IPS-NIHi7 (cell line): ENCODE results near the gene RRM2.
"Not testable (repeated sequence)": the region's sequence is repeated elsewhere in the genome, so short reads cannot be mapped to it uniquely, and the experiment has no call there.

Source experiments
- DNase-seq: peaks from one replicate; pipeline ENCODE4 v3.0.0; 2012; ENCODE audit warnings: mixed read lengths; ENCODE audit errors: extremely low spot score

Gene RRM2

DNA sequence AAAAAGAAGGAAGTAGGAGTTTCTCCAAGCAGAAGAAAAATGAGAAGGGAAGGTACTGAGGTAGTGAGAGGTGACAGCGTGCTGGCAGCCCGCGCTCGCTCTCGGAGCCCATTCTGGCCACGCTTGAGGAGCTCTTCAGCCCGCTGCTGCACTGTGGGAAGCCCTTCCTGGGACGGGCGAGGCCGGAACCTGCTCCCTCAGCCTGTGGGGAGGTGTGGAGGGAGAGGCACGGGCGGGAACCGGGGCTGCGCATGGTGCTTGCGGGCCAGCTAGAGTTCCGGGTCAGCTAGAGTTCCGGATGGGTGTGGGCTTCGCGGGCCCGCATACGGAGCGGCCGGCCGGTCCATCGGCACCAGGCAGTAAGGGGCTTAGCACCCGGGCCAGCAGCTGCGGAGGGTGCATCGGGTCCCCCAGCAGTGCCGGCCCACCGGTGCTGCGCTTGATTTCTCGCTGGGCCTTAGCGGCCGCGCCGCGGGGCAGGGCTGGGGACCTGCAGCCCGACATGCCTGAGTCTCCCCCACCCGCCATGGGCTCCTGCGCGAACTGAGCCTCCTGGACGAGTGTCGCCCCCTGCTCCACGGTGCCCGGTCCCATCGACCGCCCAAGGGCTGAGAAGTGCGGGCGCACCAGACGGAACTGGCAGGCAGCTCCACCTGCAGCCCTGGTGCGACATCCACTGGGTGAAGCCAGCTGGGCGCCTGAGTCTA lies 31.2 kb upstream of the RRM2 start:
- no peak for DNase-seq

DNA sequence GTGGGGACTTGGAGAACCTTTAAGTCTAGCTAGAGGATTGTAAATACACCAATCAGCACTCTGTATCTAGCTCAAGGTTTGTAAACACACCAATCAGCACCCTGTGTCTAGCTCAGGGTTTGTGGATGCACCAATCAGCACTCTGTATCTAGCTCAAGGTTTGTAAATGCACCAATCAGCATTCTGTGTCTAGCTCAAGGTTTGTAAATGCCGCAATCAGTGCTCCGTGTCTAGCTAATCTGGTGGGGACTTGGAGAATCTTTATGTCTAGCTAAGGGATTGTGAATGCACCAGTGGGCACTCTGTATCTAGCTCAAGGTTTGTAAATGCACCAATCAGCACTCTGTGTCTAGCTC lies 30.7 kb upstream of the RRM2 start:
- not testable (repeated sequence) for DNase-seq

DNA sequence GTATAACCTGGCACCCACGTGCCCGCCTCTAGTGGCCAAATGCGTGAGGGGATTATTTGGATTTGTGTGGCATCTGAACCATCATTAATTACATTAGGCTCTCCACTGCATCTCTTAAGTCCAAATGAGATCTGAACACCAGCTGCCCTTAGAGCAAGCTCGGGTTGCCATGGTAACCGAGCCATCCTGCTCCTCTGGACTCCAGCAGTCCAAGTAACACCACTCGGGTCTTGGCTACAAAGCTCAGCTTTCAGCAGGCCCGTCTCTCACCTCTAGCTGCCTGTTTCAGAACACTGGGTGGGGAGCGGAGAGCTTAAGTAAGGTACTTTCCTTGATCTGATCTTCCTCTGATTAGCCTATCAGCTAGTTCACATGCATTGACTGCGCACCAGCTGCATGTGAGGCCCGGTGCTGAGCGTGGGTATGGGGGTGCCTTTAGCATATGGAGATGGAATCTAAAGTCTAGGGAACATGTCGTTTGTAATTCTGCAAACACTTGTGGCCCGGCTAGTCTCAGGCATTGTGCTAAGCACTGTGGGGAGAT lies 28.2 kb upstream of the RRM2 start:
- no peak for DNase-seq

DNA sequence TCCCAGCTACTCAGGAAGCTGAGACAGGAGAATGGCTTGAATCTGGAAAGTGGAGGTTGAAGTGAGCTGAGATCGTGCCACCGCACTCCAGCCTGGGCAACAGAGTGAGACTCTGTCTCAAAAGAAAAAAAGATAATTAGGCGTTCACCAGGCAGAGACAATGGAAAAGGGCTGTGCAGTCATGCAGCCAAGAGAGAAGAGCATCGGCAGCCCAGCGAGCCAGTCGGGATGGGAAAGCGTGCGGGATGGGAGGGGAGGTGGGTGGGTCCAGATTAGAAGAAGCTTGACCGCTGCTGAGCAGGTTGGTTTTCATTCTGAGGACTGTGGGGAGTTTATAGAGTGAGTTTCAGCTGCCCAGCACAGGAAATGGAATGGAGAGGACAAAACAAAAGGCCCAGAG lies 27.4 kb upstream of the RRM2 start:
- no peak for DNase-seq

DNA sequence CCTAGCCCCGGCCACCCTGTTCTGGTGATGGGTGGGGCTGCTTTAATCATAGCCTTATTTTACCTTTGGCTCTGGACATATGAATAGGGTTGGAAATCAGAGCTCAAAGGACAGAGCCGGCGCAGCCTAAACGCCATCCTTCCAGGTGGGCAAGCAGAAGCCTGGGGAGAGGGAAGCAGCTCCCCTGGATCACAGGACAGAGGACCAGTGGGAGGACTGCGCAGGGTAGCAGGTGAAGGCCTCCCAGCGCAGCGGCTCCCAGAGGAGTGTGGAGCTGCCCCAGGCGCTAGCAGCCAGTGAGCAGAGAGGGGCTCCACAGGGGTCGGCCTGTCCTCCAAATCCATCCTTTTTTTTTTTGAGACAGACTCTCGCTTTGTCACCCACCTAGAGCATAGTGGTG lies 25.9 kb upstream of the RRM2 start:
- DNase-seq = no peak

DNA sequence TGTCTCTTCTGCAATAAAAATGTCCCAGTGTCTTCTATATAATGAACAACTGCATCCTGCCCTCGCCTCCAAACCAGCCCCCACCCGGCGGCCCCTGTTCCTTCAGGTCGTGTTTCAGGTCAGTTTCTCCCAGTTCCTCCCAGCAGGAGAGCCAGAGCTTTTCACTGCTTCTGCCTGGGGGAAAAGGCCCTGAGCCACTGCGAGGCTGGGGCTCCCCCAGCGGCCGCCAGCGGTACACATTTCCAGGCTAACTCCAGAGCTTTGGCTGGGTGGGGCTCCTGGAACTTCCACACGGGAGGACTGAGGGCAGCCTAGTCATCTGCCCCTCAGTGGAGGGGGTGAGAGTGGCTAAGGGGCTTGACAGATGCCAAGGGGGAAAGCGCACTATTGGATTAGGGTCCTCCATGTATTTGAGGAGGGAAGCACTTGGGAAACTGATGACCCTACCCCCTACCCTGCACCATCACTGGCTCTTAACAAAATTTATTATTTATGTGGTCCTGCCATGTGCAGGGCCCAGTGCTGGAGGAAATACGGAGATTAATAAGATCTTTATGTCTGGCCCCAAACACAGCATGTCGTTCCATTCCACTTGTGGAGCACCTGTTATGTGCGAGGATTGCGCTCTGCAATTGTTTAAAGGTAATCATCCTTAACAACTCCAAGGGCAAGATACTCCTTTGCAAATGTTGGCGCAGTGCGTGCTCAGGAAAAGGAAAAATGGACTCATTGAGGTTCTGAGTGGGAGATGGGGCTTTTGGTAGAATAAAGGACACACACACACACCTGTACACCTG lies 25.0 kb upstream of the RRM2 start:
- DNase-seq = peak; percentile 94

DNA sequence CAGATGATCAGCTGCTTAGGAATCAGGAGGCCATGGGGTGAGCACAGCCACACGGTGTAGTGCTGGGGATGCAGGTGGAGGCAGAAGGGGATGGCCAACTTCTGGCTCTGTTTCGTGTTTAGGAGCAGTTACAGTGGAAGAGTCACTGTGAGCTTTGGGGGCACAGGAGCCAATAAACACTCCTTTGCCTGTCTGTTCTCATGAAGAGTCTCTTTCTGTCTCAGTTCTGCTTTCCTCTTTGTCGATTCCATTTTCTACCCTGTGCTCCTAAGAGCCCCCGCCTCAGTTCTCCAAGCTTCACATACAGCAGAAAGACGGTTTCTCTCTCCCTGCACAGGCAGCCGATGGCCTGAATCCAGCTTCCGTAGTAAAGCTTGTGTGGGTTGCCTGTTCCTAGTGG lies 21.0 kb upstream of the RRM2 start:
- no peak for DNase-seq

DNA sequence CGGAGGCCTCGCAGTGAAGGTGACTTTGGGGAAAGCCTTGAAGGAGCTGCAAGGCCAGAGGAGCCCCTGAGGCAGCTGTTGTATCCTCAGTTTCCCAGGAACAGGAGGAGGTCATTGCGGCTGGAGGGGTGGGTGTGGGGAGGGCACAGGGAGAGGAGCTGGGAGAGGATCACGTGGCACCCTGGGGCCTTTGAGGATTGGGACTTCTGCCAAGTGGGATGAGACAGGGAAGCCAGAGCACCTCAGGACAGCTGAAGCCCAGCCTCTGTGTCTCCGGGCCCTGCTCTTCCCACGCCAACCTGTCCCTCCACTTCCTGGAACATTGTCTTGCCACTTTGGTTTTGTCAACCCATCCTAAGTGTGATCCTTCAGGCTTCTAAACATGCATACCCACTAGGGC lies 19.4 kb upstream of the RRM2 start:
- DNase-seq = no peak

DNA sequence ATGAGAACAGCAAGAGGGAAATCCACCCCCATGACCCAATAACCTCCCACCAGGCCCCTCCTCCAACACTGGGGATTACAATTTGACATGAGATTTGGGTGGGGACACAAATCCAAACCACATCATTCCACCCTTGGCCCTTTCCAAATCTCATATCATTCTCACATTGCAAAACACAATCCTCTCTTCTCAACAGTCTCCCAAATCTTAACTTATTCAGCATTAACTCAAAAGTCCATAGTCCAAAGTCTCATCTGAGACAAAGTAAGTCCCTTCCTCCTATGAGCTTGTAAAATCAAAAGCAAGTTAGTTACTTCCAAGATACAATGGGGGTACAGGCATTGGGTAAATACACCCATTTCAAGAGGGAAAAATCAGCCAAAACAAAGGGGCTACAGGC lies 17.6 kb upstream of the RRM2 start:
- not testable (repeated sequence) for DNase-seq

DNA sequence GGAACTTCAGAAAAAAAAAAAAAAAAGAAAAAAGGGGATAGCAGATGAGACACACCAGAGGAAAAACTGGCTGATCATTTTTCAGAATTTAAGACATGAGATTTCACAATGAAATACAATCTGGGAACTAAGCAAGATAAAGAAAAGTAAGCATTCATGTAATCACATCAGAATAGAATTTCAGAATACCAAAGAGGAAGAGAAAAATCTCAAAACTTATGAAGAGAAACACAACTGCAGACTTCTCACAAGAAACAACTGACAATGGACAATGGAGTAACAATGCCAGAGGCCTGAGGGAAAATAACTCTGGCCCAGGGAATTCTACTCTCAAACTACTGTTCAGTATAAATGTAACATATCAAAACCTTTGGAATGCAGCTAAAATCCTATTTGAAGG lies 13.2 kb upstream of the RRM2 start:
- DNase-seq = no peak

DNA sequence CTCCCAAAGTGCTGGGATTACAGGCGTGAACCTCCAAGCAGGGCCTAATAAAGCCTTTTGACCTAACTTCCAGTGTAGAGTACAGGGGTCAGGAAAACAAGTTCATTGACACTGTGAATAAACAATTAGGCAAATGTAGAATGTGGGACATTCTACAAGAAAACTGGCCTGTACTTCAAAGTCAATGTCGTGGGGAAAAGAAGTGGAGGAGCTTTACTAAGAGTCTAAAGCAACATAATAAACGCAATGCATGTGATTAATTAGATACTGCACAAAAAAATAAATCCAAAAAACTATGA lies 3.6 kb upstream of the RRM2 start:
- DNase-seq = no peak

DNA sequence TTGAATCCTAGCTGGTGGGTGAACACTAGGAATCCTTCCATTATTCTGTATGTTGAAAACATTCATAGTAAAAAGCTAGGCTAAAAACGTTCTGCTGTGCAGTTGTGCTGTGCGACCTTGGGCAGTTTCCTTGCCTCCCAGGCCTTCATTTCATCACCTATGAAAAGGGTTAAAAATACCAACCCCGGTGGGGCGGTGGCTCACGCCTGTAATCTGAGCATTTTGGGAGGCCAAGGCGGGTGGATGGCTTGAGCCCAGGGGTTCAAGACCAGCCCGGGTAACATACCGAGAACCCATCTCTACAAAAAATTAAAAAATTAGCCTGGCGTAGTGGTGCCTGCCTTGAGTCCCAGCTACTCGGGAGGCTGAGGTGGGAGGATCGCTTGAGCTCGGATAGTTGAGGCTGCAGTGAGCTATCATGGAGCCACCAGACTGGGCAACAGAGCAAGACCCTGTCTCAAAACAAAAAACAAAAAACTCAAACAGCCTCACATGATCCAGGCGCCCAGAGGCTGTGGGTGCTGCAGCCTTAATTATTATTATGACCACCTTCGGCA lies 2.9 kb upstream of the RRM2 start:
- no peak for DNase-seq

DNA sequence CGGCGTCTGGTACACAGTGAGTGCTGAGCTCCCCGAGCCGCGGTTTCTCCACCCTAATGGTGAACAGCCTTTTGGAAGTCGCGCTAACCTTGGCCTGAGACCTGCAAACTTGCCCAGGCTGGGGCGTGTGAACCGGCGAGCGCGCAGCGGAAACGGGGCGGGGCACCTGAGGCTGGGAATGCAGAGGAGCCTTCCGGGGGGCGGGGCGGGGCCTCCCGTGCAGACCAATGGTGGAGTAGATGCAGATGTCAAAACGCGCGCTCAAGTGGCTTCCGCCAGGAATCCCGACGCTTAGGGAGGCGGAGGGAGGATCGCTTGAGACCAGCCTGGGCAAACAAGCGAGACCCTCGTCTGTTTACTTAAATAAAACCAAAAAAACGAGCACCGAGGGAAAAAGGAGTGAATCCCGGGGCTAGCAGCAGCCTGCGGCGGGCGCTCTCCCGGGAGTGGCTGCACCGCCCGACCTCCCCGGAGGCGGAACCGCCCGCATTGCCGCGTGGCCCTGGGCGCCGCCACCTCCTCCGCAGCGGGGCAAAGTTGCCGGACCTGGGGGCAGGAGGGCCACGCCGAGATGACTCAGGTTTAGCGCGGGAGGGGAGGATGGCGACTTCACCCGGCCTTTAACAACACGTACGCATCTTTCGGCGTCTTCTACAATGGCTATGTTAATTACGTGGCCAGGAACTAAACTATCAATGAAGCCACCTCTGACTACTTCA lies 2.2 kb upstream of the RRM2 start:
- peak; percentile 99 for DNase-seq

DNA sequence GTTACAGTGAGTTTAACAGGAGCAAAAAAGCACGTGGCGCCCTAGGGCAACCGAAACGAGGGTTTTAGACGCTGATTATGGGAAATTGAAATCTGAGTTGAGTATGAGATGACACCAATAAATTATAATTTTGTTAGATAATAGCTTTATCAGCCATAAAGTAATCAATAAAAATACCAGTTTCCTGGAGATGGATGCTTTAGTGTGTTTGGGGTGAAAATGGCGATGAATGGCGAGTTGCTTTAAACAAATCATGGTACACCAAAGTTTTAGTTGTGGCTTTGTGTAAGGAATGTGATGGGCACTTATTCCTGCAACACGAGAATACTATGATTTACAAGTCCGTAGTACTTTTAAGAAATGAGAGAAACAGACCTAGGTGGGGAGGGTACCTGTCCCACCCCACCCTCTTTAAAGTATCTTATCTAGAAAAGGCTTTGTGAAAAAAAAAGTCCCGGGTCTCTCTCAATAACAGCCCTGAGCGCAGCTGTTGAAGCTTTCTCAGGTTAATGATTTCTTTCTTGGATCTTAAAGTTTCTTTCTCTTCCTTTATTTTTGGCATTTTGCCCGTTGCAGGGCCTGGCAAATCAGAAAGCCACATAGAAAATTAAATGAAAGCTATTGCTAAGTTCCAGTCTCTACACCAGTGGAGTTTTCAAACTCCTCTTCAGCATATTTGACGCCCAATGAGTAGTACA lies 1.5 kb upstream of the RRM2 start:
- no peak for DNase-seq

DNA sequence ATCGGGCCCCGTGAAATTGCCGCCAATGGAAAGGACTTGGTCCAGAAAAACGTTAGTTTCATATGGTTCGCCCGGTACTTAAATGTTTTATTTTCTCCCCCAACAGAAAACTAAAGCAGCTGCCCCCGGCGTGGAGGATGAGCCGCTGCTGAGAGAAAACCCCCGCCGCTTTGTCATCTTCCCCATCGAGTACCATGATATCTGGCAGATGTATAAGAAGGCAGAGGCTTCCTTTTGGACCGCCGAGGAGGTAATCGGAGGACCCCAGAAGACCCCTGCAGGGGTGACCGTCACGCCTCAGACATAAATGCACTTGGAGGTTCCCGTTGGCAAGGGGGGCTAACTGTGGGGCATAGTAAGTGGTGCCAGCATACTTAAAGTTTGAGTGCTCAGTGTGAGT lies 742 bp downstream of the RRM2 start:
- no peak for DNase-seq

DNA sequence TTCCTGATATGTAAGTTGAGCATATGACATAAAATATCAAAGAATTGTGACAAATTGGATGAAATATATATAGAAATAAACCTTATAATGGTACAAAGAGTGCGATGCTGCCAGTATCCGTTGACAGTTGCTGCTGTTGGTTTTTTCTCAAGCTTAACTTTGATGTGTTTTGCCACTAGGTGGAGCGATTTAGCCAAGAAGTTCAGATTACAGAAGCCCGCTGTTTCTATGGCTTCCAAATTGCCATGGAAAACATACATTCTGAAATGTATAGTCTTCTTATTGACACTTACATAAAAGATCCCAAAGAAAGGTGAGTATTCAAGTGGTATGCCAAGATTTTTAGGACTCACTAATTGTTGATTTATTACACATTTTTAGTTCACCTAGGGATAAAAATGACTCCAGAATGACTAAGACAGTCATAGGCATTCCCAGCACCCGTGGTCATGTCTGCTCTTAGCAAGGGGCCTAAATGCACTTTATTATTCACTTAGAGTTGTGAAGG lies 2.1 kb downstream of the RRM2 start:
- DNase-seq = no peak

DNA sequence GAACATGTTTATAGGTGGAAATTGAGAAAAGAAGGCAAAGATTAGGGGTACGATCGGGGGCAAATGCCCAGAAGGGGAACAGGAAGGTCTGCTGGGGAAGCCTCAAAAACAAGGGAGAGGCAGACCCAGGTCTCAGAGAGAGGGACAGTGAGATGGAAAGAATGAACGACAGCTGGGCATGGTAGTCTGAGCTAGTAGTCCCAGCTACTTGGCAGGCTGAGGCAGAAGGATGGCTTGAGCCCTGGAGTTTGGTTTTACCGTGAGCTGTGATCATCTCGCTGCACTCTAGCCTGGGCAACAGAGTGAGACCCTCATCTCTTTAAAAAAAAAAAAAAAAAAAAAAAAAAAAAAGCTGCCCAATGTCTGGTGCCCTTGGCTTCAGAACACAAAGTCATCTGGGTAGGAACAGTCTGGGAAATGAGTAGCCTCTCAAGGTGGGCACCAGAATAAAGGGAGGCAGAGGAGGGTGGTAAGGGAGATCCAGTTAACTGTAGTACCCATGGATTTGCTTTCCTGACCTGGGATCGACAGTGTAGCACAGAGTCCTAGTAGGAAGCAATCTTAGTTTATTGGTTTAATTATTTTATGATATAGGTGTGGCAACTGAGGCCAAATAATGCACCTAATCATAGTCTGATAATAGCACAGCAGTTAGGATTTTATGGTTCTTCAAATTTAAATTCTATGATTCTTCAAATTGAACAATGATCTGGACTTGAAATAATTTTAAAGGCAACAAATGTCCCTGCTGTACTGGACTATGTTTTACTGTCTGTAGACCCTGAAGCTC lies 3.5 kb downstream of the RRM2 start:
- no peak for DNase-seq

DNA sequence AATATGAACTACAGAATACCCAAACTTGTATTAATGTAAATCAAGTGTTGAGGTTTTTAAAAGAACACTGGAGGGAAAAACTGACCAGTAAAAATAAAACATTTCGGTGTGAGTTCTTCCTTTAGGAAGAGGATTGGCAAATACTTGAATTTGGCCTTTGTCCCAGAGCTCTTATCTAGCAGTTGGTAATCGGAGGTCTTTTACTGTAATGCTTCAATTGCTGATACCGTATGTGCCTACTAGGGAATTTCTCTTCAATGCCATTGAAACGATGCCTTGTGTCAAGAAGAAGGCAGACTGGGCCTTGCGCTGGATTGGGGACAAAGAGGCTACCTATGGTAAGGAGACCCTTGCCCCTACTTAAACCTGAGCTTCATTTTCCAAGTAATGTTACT lies 4.1 kb downstream of the RRM2 start:
- no peak for DNase-seq

DNA sequence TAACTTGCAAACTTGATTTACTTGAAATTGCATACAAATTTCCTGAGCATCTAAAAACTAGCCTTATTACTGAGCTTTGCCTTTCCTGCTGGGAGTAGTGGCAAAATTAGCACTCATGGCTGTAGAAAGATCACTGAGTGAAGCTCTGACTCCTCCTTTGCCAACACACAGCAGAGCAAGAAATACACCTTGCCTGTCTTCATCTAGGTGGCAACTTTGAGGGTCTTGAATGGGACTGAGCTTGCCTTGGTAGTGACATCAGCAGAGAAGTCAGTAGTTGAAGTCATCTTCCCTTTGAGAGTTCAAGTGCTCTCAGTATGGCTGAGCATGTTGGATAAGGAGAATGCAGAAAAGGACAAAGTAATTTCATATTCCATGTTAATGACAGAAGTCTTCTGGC lies 5.9 kb downstream of the RRM2 start:
- DNase-seq = no peak

DNA sequence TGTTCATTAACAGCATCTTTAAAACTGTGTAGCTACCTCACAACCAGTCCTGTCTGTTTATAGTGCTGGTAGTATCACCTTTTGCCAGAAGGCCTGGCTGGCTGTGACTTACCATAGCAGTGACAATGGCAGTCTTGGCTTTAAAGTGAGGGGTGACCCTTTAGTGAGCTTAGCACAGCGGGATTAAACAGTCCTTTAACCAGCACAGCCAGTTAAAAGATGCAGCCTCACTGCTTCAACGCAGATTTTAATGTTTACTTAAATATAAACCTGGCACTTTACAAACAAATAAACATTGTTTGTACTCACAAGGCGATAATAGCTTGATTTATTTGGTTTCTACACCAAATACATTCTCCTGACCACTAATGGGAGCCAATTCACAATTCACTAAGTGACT lies 7.0 kb downstream of the RRM2 start:
- DNase-seq = no peak

DNA sequence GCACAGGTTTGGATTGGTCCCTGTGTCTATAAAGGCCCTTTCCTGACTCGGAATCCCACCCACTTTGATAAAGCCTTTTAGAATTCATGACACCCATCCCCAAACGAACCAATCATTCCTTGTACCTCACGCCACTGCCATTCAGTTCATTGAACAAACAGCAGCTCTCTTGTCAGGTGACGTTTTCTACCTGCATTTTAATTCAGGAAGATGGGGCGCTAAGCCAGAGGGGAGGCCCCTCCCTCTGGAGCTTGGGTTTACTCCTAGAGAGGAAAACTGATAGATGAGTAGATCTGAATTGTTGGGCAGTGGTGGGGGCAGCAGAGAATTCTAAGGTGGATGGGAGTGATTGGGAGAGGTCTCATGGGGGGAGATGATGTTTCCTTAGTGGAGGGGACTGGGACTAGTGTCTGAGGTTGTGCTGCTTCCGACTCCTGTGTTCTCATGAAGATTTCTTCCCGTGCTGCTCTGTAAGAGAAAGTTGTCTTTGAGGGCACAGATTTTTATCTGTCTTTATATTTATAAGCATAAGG lies 9.6 kb downstream of the RRM2 start:
- DNase-seq = no peak
